ENCODE measurements around the gene RAB1A.

RAB1A gene

GRCh38 chr2:65085148-65085547 is 44.8 kb downstream of the RAB1A start:
- no peak for DNase-seq

GRCh38 chr2:65081232-65081685 is 48.6 kb downstream of the RAB1A start:
- no peak for DNase-seq

- DNase-seq, result no peak
Observed at GRCh38 chr2:65079017-65079416, 50.9 kb downstream of the RAB1A start.

- DNase-seq, result no peak
Observed at GRCh38 chr2:65077898-65078297, 52.0 kb downstream of the RAB1A start.

- DNase-seq, result no peak
Observed at GRCh38 chr2:65076345-65076710, 53.6 kb downstream of the RAB1A start.

GRCh38 chr2:65075605-65076344 is 54.1 kb downstream of the RAB1A start:
- DNase-seq, result no peak

GRCh38 chr2:65075176-65075575 is 54.7 kb downstream of the RAB1A start:
- no peak for DNase-seq

GRCh38 chr2:65073879-65074565 is 55.9 kb downstream of the RAB1A start:
- DNase-seq, result no peak

- no peak for DNase-seq
Observed at GRCh38 chr2:65072181-65072970, 57.5 kb downstream of the RAB1A start.

GRCh38 chr2:65071499-65072180 is 58.3 kb downstream of the RAB1A start:
- no peak for DNase-seq

GRCh38 chr2:65070856-65071255 is 59.0 kb downstream of the RAB1A start:
- DNase-seq, result no peak

- DNase-seq, result no peak
Observed at GRCh38 chr2:65070172-65070830, 59.6 kb downstream of the RAB1A start.

- DNase-seq, result no peak
Observed at GRCh38 chr2:65069439-65069824, 60.5 kb downstream of the RAB1A start.

- DNase-seq, result no peak
Observed at GRCh38 chr2:65067806-65068553, 61.9 kb downstream of the RAB1A start.

GRCh38 chr2:65064728-65065552 is 65.0 kb downstream of the RAB1A start:
- peak; percentile 64 to 73 for DNase-seq

GRCh38 chr2:65062843-65063825 is 66.8 kb downstream of the RAB1A start:
- DNase-seq, result no peak

GRCh38 chr2:65061910-65062339 is 68.0 kb downstream of the RAB1A start:
- DNase-seq, result no peak

GRCh38 chr2:65061146-65061909 is 68.6 kb downstream of the RAB1A start:
- DNase-seq, result no peak

- no peak for DNase-seq
Observed at GRCh38 chr2:65059071-65059470, 70.8 kb downstream of the RAB1A start.

Data from NCI-H187 (cell line).